AG04450 (cell line): ENCODE measurements around the gene RBM8A. TPM values are rescaled to one million over a fixed set of nuclear protein-coding genes. Genes with fewer than 3 reads are reported as not detected.
A peak's percentile ranks its signal among the peaks of the same experiment; 100 is the strongest.

Experiments used
- CTCF ChIA-PET: fragments of 300-600, 350-600 bp; formaldehyde crosslinking; extraction: SDS; loops from one replicate; lab custom pipeline; 2022; ENCODE audit warnings: antibody characterized with exemption, inconsistent platforms; lab: Charles Lee
- POLR2A ChIA-PET: fragments of 350-600 bp; formaldehyde crosslinking; extraction: SDS; loops from one replicate; lab custom pipeline; 2021; ENCODE audit warnings: antibody characterized with exemption, inconsistent platforms; lab: Yijun Ruan, JAX
- DNase-seq: peaks from one replicate; pipeline ENCODE4 v3.0.0-alpha.2; 2011; ENCODE audit warnings: low read depth, low spot score
- H3K27ac ChIP-seq: one replicate; pipeline ENCODE4 v1.5.1; 2012; ENCODE audit warnings: low read depth, low read length, control low read depth
- H3K27me3 ChIP-seq: one replicate; pipeline ENCODE4 v1.6.0; 2012; ENCODE audit warnings: low read length; ENCODE audit not compliant: control insufficient read depth, insufficient read depth
- H3K4me3 ChIP-seq: 2 replicates; pipeline ENCODE4 v1.5.1; 2011; ENCODE audit warnings: mild to moderate bottlenecking, low read depth, low read length, control low read depth
- H3K9me3 ChIP-seq: 2 replicates; pipeline ENCODE4 v1.5.1; 2012; ENCODE audit warnings: low read length; ENCODE audit not compliant: control insufficient read depth, insufficient read depth
- CTCF ChIP-seq: IDR thresholded peaks from 2 replicates; pipeline ENCODE4 v1.5.1; 2011; ENCODE audit warnings: low read depth, low read length, control low read depth, inconsistent platforms
- polyA plus RNA-seq: library from polyadenylated mRNA; depleted of rRNA; stranded (reverse); fragments of >200 nt; gene quantifications from 2 replicates; pipeline ENCODE4 v1.2.3, GENCODE V29; 2011

RBM8A gene
- polyA plus RNA-seq, 1 experiment = 158 TPM

- peak; percentile 89 for DNase-seq
- H3K4me3 ChIP-seq = peak within 1 kb of the TSS; percentile 84
- POLR2A ChIA-PET = interaction anchor here (0.5 to 2.6 kb wide), 8 partner anchors 16 to 112 kb away, joined by 3 to 22 read pairs (median 4); partner anchors contain the start of genes NUDT17, PIAS3 and RBM8A
- peak within 1 kb of the TSS; percentile 76 for H3K27ac ChIP-seq
- no peaks in the 10 kb centered on the region for H3K27me3 ChIP-seq
- no peak for TF ChIP-seq CTCF
- CTCF ChIA-PET = interaction anchor here (0.7 to 1.8 kb wide), 5 partner anchors 9 to 31 kb away, joined by 3 to 9 read pairs (median 6); partner anchors contain the start of gene RBM8A
- no peaks in the 10 kb centered on the region; the same call in 1 of the 2 replicates for H3K9me3 ChIP-seq
Measured at GRCh38 chr1:145957443-145958319, 30.4 kb upstream of the RBM8A start, which contains the start of gene LIX1L. LIX1L (minus strand) TSS chr1:145958017; CDS start chr1:145957927, 90 bp downstream.

GRCh38 chr1:145956781-145957442 is 29.6 kb upstream of the RBM8A start:
- no peaks in the 10 kb centered on the region for H3K27me3 ChIP-seq
- no peak for TF ChIP-seq CTCF
- H3K9me3 ChIP-seq = no peaks in the 10 kb centered on the region; the same call in 1 of the 2 replicates
- POLR2A ChIA-PET = interaction anchor here (2.6 kb wide), 1 partner anchor 98 kb away, joined by 22 read pairs; the partner anchor contains the start of gene PIAS3
- peak overlapping the region; percentile 76 for H3K27ac ChIP-seq
- DNase-seq = no peak
- CTCF ChIA-PET = interaction anchor here (0.7 to 1.9 kb wide), 5 partner anchors 9 to 30 kb away, joined by 3 to 9 read pairs (median 4); partner anchors contain the start of gene RBM8A
- H3K4me3 ChIP-seq = peak overlapping the region; percentile 84

GRCh38 chr1:145956361-145956760 is 29.1 kb upstream of the RBM8A start:
- Histone ChIP-seq H3K9me3 (no peaks in the 10 kb centered on the region; the same call in 1 of the 2 replicates), H3K4me3 (peak overlapping the region; percentile 84), H3K27ac (no peak overlapping the region), H3K27me3 (no peaks in the 10 kb centered on the region)
- ChIA-PET CTCF (interaction anchor here (1.9 kb wide), 1 partner anchor 29 kb away, joined by 4 read pairs; the partner anchor contains the start of gene RBM8A), POLR2A (interaction anchor here (2.6 kb wide), 1 partner anchor 97 kb away, joined by 22 read pairs; the partner anchor contains the start of gene PIAS3)
- no peak for DNase-seq
- no peak for TF ChIP-seq CTCF

GRCh38 chr1:145955436-145955835 is 28.2 kb upstream of the RBM8A start:
- peak overlapping the region; percentile 84 for H3K4me3 ChIP-seq
- no peak for TF ChIP-seq CTCF
- ChIA-PET POLR2A (no interaction called here), CTCF (interaction anchor here (1.9 kb wide), 1 partner anchor 28 kb away, joined by 4 read pairs; the partner anchor contains the start of gene RBM8A)
- H3K9me3 ChIP-seq = no peaks in the 10 kb centered on the region
- DNase-seq = no peak
- H3K27me3 ChIP-seq = no peaks in the 10 kb centered on the region
- H3K27ac ChIP-seq = no peak overlapping the region
